HL-60 (cell line): ENCODE data around the gene PARVA.

ENCODE experiments used
- GABPA ChIP-seq: IDR thresholded peaks from 2 replicates; pipeline ENCODE4 v1.6.1; 2012; ENCODE audit warnings: low read depth
- POLR2AphosphoS5 ChIP-seq: IDR thresholded peaks from 2 replicates; pipeline ENCODE4 v1.6.1; 2012; ENCODE audit warnings: low read depth
- REST ChIP-seq: IDR thresholded peaks from 2 replicates; pipeline ENCODE4 v1.6.1; 2012; ENCODE audit warnings: low read depth; ENCODE audit not compliant: insufficient replicate concordance
- TF ChIP-seq, protein P1 (sequence below): IDR thresholded peaks from one replicate; pipeline ENCODE4 v1.5.1; 2011; ENCODE audit warnings: low read length, control low read depth, inconsistent platforms; ENCODE audit not compliant: insufficient read depth

- TF ChIP-seq, protein P1, sequence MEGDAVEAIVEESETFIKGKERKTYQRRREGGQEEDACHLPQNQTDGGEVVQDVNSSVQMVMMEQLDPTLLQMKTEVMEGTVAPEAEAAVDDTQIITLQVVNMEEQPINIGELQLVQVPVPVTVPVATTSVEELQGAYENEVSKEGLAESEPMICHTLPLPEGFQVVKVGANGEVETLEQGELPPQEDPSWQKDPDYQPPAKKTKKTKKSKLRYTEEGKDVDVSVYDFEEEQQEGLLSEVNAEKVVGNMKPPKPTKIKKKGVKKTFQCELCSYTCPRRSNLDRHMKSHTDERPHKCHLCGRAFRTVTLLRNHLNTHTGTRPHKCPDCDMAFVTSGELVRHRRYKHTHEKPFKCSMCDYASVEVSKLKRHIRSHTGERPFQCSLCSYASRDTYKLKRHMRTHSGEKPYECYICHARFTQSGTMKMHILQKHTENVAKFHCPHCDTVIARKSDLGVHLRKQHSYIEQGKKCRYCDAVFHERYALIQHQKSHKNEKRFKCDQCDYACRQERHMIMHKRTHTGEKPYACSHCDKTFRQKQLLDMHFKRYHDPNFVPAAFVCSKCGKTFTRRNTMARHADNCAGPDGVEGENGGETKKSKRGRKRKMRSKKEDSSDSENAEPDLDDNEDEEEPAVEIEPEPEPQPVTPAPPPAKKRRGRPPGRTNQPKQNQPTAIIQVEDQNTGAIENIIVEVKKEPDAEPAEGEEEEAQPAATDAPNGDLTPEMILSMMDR, result no peak
- TF ChIP-seq POLR2AphosphoS5 (no peak), REST (no peak), GABPA (no peak)
These were observed 204.0 kb downstream of the PARVA start for GRCh38 chr11:12581416-12581815.
